ENCODE measurements around the gene TRIM3.

Gene TRIM3

DNA sequence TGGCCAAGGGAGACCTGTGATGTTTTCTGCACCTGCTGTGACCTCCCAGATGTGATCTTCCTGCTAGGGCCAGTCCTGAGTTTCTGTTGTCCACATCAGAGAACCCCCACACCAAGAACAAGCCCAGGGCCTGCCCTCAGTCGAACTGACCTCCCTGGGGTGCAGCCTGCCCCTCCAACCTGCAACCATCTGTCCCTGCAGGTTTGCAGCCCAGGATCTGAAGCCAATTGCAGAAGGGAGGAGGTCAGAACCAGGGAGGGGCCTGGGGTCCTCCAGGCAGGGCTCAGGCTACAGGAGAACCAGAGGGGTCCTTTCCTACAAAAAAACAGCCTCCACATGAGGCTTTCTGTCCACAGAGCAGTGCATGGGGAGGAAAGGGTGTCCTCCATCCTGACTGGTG lies 807 bp downstream of the TRIM3 start:
- peaks cover 23% of the 10 kb centered on the region for H3K4me1 ChIP-seq (ENCODE audit: control insufficient read depth, low read length)
- no peak for TF ChIP-seq EZH2phosphoT487 (IDR thresholded peaks at IDR 0.05; ENCODE audit: borderline replicate concordance, low read length)
- no peak for TF ChIP-seq CTCF (IDR thresholded peaks at IDR 0.05; ENCODE audit: low read depth, low read length, poor library complexity, severe bottlenecking)
- peaks cover 11% of the 10 kb centered on the region for H3K36me3 ChIP-seq (ENCODE audit: control insufficient read depth, low read length)
- H3K27me3 ChIP-seq (ENCODE audit: control insufficient read depth, low read length): no peaks in the 10 kb centered on the region; the same call in 1 of the 2 replicates
- peaks cover 15% of the 10 kb centered on the region for H3F3A ChIP-seq (ENCODE audit: control insufficient read depth, insufficient read depth)
- no peaks in the 10 kb centered on the region for H3K79me2 ChIP-seq (ENCODE audit: control insufficient read depth, low read length)
- peak overlapping the region; percentile 97 for H3K4me2 ChIP-seq (ENCODE audit: low read length)
- no peaks in the 10 kb centered on the region for H3K9me3 ChIP-seq (ENCODE audit: control insufficient read depth, insufficient read depth, low read length)
- peak overlapping the region; percentile 88 for H3K4me3 ChIP-seq (ENCODE audit: low read length)
- no peaks in the 10 kb centered on the region for H4K20me1 ChIP-seq (ENCODE audit: control insufficient read depth, insufficient read depth, low read depth, low read length)
- no peaks in the 10 kb centered on the region for H3K9me2 ChIP-seq (replicated peaks; ENCODE audit: control insufficient read depth, low read length)
- no peak overlapping the region for H3K27ac ChIP-seq (ENCODE audit: low read depth, low read length)

DNA sequence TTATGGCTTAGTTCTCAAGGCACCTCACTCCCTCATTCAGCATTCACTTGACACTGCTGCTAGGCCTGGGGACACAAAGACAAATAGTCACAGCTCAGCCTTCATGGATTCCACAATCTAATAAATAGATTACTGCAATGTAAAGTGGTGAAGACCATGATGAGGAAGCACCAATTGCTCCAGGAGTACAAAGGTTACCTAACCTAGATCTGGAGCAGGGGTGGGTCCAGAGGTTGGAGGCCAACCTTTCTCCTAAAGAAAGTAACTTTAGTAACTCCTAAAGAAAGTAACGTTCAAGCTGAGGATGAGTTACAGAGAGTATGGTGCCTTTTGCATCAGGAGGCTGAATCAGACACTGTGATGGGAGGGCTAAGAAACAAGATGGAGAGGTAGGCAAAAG lies 4.1 kb downstream of the TRIM3 start:
- no peak overlapping the region for H3K27ac ChIP-seq (ENCODE audit: low read depth, low read length)
- H3K27me3 ChIP-seq (ENCODE audit: control insufficient read depth, low read length): peaks cover 9% of the 10 kb centered on the region
- no peak overlapping the region for H3K4me3 ChIP-seq (ENCODE audit: low read length)
- H3F3A ChIP-seq (ENCODE audit: control insufficient read depth, insufficient read depth): peaks cover 7% of the 10 kb centered on the region
- TF ChIP-seq EZH2phosphoT487 (IDR thresholded peaks at IDR 0.05; ENCODE audit: borderline replicate concordance, low read length): no peak
- no peak for TF ChIP-seq CTCF (IDR thresholded peaks at IDR 0.05; ENCODE audit: low read depth, low read length, poor library complexity, severe bottlenecking)
- no peaks in the 10 kb centered on the region for H3K9me3 ChIP-seq (ENCODE audit: control insufficient read depth, insufficient read depth, low read length)
- H4K20me1 ChIP-seq (ENCODE audit: control insufficient read depth, insufficient read depth, low read depth, low read length): no peaks in the 10 kb centered on the region
- no peaks in the 10 kb centered on the region for H3K9me2 ChIP-seq (replicated peaks; ENCODE audit: control insufficient read depth, low read length)
- peaks cover 23% of the 10 kb centered on the region for H3K4me1 ChIP-seq (ENCODE audit: control insufficient read depth, low read length)
- no peaks in the 10 kb centered on the region for H3K79me2 ChIP-seq (ENCODE audit: control insufficient read depth, low read length)
- no peaks in the 10 kb centered on the region for H3K36me3 ChIP-seq (ENCODE audit: control insufficient read depth, low read length)
- 0 out of 2 replicates have a peak overlapping the region, but pooled peaks have one; percentile 2 for H3K4me2 ChIP-seq (ENCODE audit: low read length)

GRCh38 chr11:6468712-6469495 lies 4.8 kb downstream of the TRIM3 start:
- Histone ChIP-seq H3K27me3 (ENCODE audit: control insufficient read depth, low read length) (peaks cover 9% of the 10 kb centered on the region), H3K4me3 (ENCODE audit: low read length) (no peak overlapping the region), H3K27ac (ENCODE audit: low read depth, low read length) (no peak overlapping the region), H3K9me2 (replicated peaks; ENCODE audit: control insufficient read depth, low read length) (no peaks in the 10 kb centered on the region), H3K9me3 (ENCODE audit: control insufficient read depth, insufficient read depth, low read length) (no peaks in the 10 kb centered on the region), H3K79me2 (ENCODE audit: control insufficient read depth, low read length) (no peaks in the 10 kb centered on the region), H4K20me1 (ENCODE audit: control insufficient read depth, insufficient read depth, low read depth, low read length) (no peaks in the 10 kb centered on the region), H3K4me1 (ENCODE audit: control insufficient read depth, low read length) (peaks cover 19% of the 10 kb centered on the region), H3K36me3 (ENCODE audit: control insufficient read depth, low read length) (no peaks in the 10 kb centered on the region), H3F3A (ENCODE audit: control insufficient read depth, insufficient read depth) (no peaks in the 10 kb centered on the region), H3K4me2 (ENCODE audit: low read length) (0 out of 2 replicates have a peak overlapping the region, but pooled peaks have one; percentile 2)
- no peak for TF ChIP-seq CTCF (IDR thresholded peaks at IDR 0.05; ENCODE audit: low read depth, low read length, poor library complexity, severe bottlenecking)
- TF ChIP-seq EZH2phosphoT487 (IDR thresholded peaks at IDR 0.05; ENCODE audit: borderline replicate concordance, low read length): no peak
